HEK293 (cell line): ENCODE data around the gene TBC1D5.

Source experiments
- CTCF ChIA-PET: fragments of 350-600 bp; formaldehyde crosslinking; extraction: SDS; loops from one replicate; lab custom pipeline; 2021; ENCODE audit warnings: antibody characterized with exemption; lab: Yijun Ruan, JAX
- POLR2A ChIA-PET: fragments of 300-600 bp; formaldehyde crosslinking; extraction: SDS; loops from one replicate; lab custom pipeline; 2020; ENCODE audit warnings: antibody characterized with exemption, inconsistent platforms; lab: Yijun Ruan, JAX
- H3K27ac ChIP-seq: fragments of 200-500 bp; sonication (Bioruptor generic); 2 replicates; pipeline ENCODE4 v1.5.1; 2014; ENCODE audit warnings: low read depth, low read length, control low read depth, inconsistent platforms; ENCODE audit errors: extremely low read depth
- H3K36me3 ChIP-seq, 2 experiments: fragments of 200-500 bp in 1 of 2; sonication (Bioruptor generic) in 1 of 2; 1 replicate in 1 of 2; 2 replicates in 1 of 2; pipeline ENCODE4 v1.5.1; 2014 to 2017; ENCODE audit warnings: inconsistent platforms in 2 of 2, low read length in 2 of 2; ENCODE audit not compliant: control insufficient read depth in 2 of 2, insufficient read depth in 1 of 2
- H3K4me1 ChIP-seq: fragments of 200-500 bp; sonication (Bioruptor generic); 2 replicates; pipeline ENCODE4 v1.5.1; 2014; ENCODE audit warnings: mild to moderate bottlenecking, low read length, inconsistent platforms; ENCODE audit not compliant: control insufficient read depth, insufficient read depth
- H3K4me3 ChIP-seq: 2 replicates; pipeline ENCODE4 v1.5.1; 2011; ENCODE audit warnings: low read depth, mild to moderate bottlenecking, control low read depth, low read length, moderate library complexity
- H3K9me3 ChIP-seq: fragments of 200-500 bp; sonication (Bioruptor generic); 2 replicates; pipeline ENCODE4 v1.5.1; 2014; ENCODE audit warnings: low read depth, low read length, inconsistent platforms; ENCODE audit not compliant: control insufficient read depth, insufficient read depth
- FEZF1 ChIP-seq: fragments of 450-650 bp; formaldehyde crosslinking; IDR thresholded peaks from 2 replicates; pipeline ENCODE4 v1.5.1; 2016; ENCODE audit warnings: missing biosample characterization, missing genetic modification characterization
- GLI4 ChIP-seq: fragments of 450-650 bp; formaldehyde crosslinking; IDR thresholded peaks from 2 replicates; pipeline ENCODE4 v1.5.1; 2016; ENCODE audit warnings: missing biosample characterization, missing genetic modification characterization
- GLIS1 ChIP-seq: fragments of 450-650 bp; formaldehyde crosslinking; IDR thresholded peaks from 2 replicates; pipeline ENCODE4 v1.5.1; 2016; ENCODE audit warnings: missing biosample characterization, missing genetic modification characterization
- MEIS1 ChIP-seq: sonication (generic); formaldehyde crosslinking; IDR thresholded peaks from 2 replicates; pipeline ENCODE4 v1.8.1; 2022; ENCODE audit warnings: missing genetic modification reagents, mild to moderate bottlenecking, borderline replicate concordance
- REPIN1 ChIP-seq: fragments of 450-650 bp; formaldehyde crosslinking; IDR thresholded peaks from 2 replicates; pipeline ENCODE4 v1.5.1; 2017; ENCODE audit warnings: missing biosample characterization, missing genetic modification characterization, low read depth
- SCRT1 ChIP-seq: fragments of 450-650 bp; formaldehyde crosslinking; IDR thresholded peaks from 2 replicates; pipeline ENCODE4 v1.5.1; 2016; ENCODE audit warnings: missing biosample characterization, missing genetic modification characterization, borderline replicate concordance
- SETDB1 ChIP-seq: IDR thresholded peaks from one replicate; pipeline ENCODE4 v1.6.1; 2017; ENCODE audit warnings: mild to moderate bottlenecking, low read length, moderate library complexity, mixed read lengths; ENCODE audit not compliant: insufficient read length
- SP2 ChIP-seq: fragments of 450-650 bp; formaldehyde crosslinking; IDR thresholded peaks from 2 replicates; pipeline ENCODE4 v1.5.1; 2016; ENCODE audit warnings: missing biosample characterization, missing genetic modification characterization
- ZBTB1 ChIP-seq: fragments of 450-650 bp; formaldehyde crosslinking; IDR thresholded peaks from 2 replicates; pipeline ENCODE4 v1.5.1; 2016; ENCODE audit warnings: missing biosample characterization, missing genetic modification characterization
- ZBTB7A ChIP-seq: fragments of 450-650 bp; formaldehyde crosslinking; IDR thresholded peaks from 2 replicates; pipeline ENCODE4 v1.5.1; 2016; ENCODE audit warnings: low read depth, missing biosample characterization, missing genetic modification characterization
- ZFP41 ChIP-seq: fragments of 450-650 bp; formaldehyde crosslinking; IDR thresholded peaks from 2 replicates; pipeline ENCODE4 v1.5.1; 2016; ENCODE audit warnings: missing biosample characterization, missing genetic modification characterization, borderline replicate concordance
- ZIC2 ChIP-seq: fragments of 450-650 bp; formaldehyde crosslinking; IDR thresholded peaks from 2 replicates; pipeline ENCODE4 v1.5.1; 2016; ENCODE audit warnings: missing biosample characterization, missing genetic modification characterization
- ZNF112 ChIP-seq: fragments of 450-650 bp; formaldehyde crosslinking; IDR thresholded peaks from 2 replicates; pipeline ENCODE4 v1.5.0; 2017; ENCODE audit warnings: missing biosample characterization, missing genetic modification characterization
- ZNF121 ChIP-seq: fragments of 450-650 bp; formaldehyde crosslinking; IDR thresholded peaks from 2 replicates; pipeline ENCODE4 v1.5.1; 2016; ENCODE audit warnings: missing biosample characterization, missing genetic modification characterization
- ZNF16 ChIP-seq: fragments of 450-650 bp; formaldehyde crosslinking; IDR thresholded peaks from 2 replicates; pipeline ENCODE4 v1.5.1; 2016; ENCODE audit warnings: low read depth, missing biosample characterization, missing genetic modification characterization
- ZNF211 ChIP-seq: fragments of 450-650 bp; formaldehyde crosslinking; IDR thresholded peaks from 2 replicates; pipeline ENCODE4 v1.5.1; 2016; ENCODE audit warnings: low read depth, missing biosample characterization, missing genetic modification characterization
- ZNF239 ChIP-seq: fragments of 450-650 bp; formaldehyde crosslinking; IDR thresholded peaks from 2 replicates; pipeline ENCODE4 v1.5.1; 2016; ENCODE audit warnings: missing biosample characterization, missing genetic modification characterization
- ZNF24 ChIP-seq: fragments of 450-650 bp; formaldehyde crosslinking; IDR thresholded peaks from 2 replicates; pipeline ENCODE4 v1.5.1; 2016; ENCODE audit warnings: missing biosample characterization, missing genetic modification characterization
- ZNF26 ChIP-seq: fragments of 450-650 bp; formaldehyde crosslinking; IDR thresholded peaks from 2 replicates; pipeline ENCODE4 v1.5.1; 2016; ENCODE audit warnings: missing biosample characterization, missing genetic modification characterization
- ZNF266 ChIP-seq: fragments of 450-650 bp; formaldehyde crosslinking; IDR thresholded peaks from 2 replicates; pipeline ENCODE4 v1.5.1; 2016; ENCODE audit warnings: missing biosample characterization, missing genetic modification characterization, low read depth
- ZNF416 ChIP-seq: fragments of 450-650 bp; formaldehyde crosslinking; IDR thresholded peaks from 2 replicates; pipeline ENCODE4 v1.5.1; 2016; ENCODE audit warnings: missing biosample characterization, missing genetic modification characterization
- ZNF529 ChIP-seq: fragments of 450-650 bp; formaldehyde crosslinking; IDR thresholded peaks from 2 replicates; pipeline ENCODE4 v1.5.1; 2017; ENCODE audit warnings: missing genetic modification characterization, missing biosample characterization; ENCODE audit not compliant: insufficient replicate concordance
- ZNF610 ChIP-seq: fragments of 450-650 bp; formaldehyde crosslinking; IDR thresholded peaks from 2 replicates; pipeline ENCODE4 v1.5.1; 2016; ENCODE audit warnings: missing biosample characterization, missing genetic modification characterization, borderline replicate concordance
- ZNF654 ChIP-seq: fragments of 450-650 bp; formaldehyde crosslinking; IDR thresholded peaks from 2 replicates; pipeline ENCODE4 v1.5.1; 2016; ENCODE audit warnings: low read depth, missing biosample characterization, missing genetic modification characterization
- ZNF658 ChIP-seq: fragments of 450-650 bp; formaldehyde crosslinking; IDR thresholded peaks from 2 replicates; pipeline ENCODE4; 2016; ENCODE audit warnings: missing biosample characterization, missing genetic modification characterization
- ZNF660 ChIP-seq: fragments of 450-650 bp; IDR thresholded peaks from 2 replicates; pipeline ENCODE4 v1.5.1; 2018; ENCODE audit warnings: missing biosample characterization, mild to moderate bottlenecking, missing genetic modification characterization
- ZNF707 ChIP-seq: fragments of 450-650 bp; formaldehyde crosslinking; IDR thresholded peaks from 2 replicates; pipeline ENCODE4 v1.5.1; 2016; ENCODE audit warnings: missing biosample characterization, missing genetic modification characterization
- ZNF791 ChIP-seq: fragments of 450-650 bp; formaldehyde crosslinking; IDR thresholded peaks from 2 replicates; pipeline ENCODE4 v1.5.1; 2016; ENCODE audit warnings: missing biosample characterization, missing genetic modification characterization
- ZNF830 ChIP-seq: fragments of 450-650 bp; IDR thresholded peaks from 2 replicates; pipeline ENCODE4 v1.5.0; 2018; ENCODE audit warnings: missing biosample characterization, missing genetic modification characterization, low read depth, mild to moderate bottlenecking, moderate library complexity
- ZNF843 ChIP-seq: fragments of 450-650 bp; formaldehyde crosslinking; IDR thresholded peaks from 2 replicates; pipeline ENCODE4 v1.5.1; 2016; ENCODE audit warnings: missing biosample characterization, missing genetic modification characterization
- ZXDB ChIP-seq: fragments of 450-650 bp; formaldehyde crosslinking; IDR thresholded peaks from 2 replicates; pipeline ENCODE4 v1.5.1; 2016; ENCODE audit warnings: missing biosample characterization, missing genetic modification characterization
- TF ChIP-seq, protein P1 (sequence below): sonication (generic); formaldehyde crosslinking; IDR thresholded peaks from 2 replicates; pipeline ENCODE4 v1.8.1; 2022; ENCODE audit warnings: mild to moderate bottlenecking, moderate library complexity, missing genetic modification reagents

The TBC1D5 gene

DNA sequence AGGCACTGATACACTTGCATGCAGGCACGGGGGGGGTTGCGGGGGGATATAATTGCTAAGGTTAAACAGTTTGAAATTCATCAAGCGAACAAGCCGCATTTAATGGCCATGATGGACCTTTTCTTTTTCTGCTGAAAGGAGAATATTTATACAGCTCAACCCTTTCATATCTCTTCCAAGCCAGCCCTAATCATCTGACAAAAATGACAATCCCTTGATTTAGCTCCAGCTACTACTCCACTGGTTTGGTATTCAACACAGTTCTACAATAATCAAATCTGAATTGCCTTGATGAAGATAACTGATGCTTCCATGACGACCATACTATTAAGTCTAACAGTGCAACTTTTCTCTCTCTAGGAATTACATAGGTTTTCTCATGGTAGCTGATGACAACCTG, 482.7 kb downstream of the TBC1D5 start:
- TF ChIP-seq ZNF26 (no peak), ZBTB1 (tag by site-specific recombination) (no peak), GLIS1 (tag by site-specific recombination) (no peak), ZNF658 (no peak), ZNF266 (tag by site-specific recombination) (no peak), ZNF239 (tag by site-specific recombination) (no peak)
- TF ChIP-seq, all 188 proteins: peak for 0
- ChIA-PET POLR2A (no interaction called here), CTCF (interaction anchor here (0.7 to 1.5 kb wide), 6 partner anchors 18 to 658 kb away, joined by 3 to 10 read pairs (median 4); no protein-coding TSS in a partner anchor)

GRCh38 chr3:17258823-17259436, 483.5 kb downstream of the TBC1D5 start:
- ChIA-PET CTCF (interaction anchor here (0.6 to 3.1 kb wide), 11 partner anchors 11 to 658 kb away, joined by 3 to 20 read pairs (median 4); no protein-coding TSS in a partner anchor), POLR2A (no interaction called here)
- Histone ChIP-seq H3K4me3 (no peak overlapping the region), H3K9me3 (no peaks in the 10 kb centered on the region), H3K27ac (no peak overlapping the region), H3K36me3 (no peaks in the 10 kb centered on the region), H3K4me1 (no peaks in the 10 kb centered on the region)
- TF ChIP-seq ZNF24 (tag by site-specific recombination) (no peak), ZNF707 (tag by site-specific recombination) (no peak), ZNF529 (tag by site-specific recombination) (no peak), ZNF654 (tag by site-specific recombination) (peak; percentile 81), ZNF16 (tag by site-specific recombination) (no peak), ZNF830 (no peak), ZXDB (tag by site-specific recombination) (no peak), ZBTB7A (tag by site-specific recombination) (no peak), ZNF610 (tag by site-specific recombination) (no peak), MEIS1 (CRISPR knock-in tag) (no peak), SETDB1 (no peak), FEZF1 (tag by site-specific recombination) (no peak), ZNF121 (tag by site-specific recombination) (no peak), ZNF660 (tag by site-specific recombination) (peak; percentile 33; the same call in 1 of the 2 replicates), ZNF416 (tag by site-specific recombination) (no peak), GLI4 (tag by site-specific recombination) (no peak), ZFP41 (tag by site-specific recombination) (no peak)

More for the DNA sequence above, 482.7 kb downstream of the TBC1D5 start:
- no peaks in the 10 kb centered on the region for H3K36me3 ChIP-seq
- H3K9me3 ChIP-seq = no peaks in the 10 kb centered on the region
- H3K27ac ChIP-seq = no peak overlapping the region
- H3K4me3 ChIP-seq = no peak overlapping the region
- no peaks in the 10 kb centered on the region for H3K4me1 ChIP-seq

DNA sequence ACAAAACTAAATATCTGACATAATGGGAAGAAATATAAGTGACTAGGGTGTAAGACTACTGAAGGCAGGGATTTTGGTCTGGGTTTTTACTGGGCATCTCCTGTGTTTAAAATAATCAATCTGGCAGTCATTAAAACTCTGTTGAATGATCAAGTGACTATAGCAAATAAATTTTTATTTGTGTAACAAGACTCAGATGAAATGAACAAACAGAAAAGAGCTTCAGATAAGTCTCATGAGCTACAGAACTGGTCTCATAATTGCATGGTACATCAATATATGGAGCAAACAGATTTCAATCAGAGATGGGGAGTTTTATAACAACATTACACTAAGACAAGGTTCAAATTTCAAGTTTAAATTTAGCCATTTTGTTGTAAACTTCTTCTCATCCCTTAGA, 485.2 kb downstream of the TBC1D5 start:
- Histone ChIP-seq H3K27ac (no peak overlapping the region), H3K4me3 (no peak overlapping the region), H3K4me1 (no peaks in the 10 kb centered on the region), H3K36me3 (no peaks in the 10 kb centered on the region), H3K9me3 (no peaks in the 10 kb centered on the region)
- ChIA-PET CTCF (interaction anchor here (0.8 to 3.1 kb wide), 4 partner anchors 20 to 584 kb away, joined by 3 to 20 read pairs (median 8); no protein-coding TSS in a partner anchor), POLR2A (no interaction called here)
- TF ChIP-seq SP2 (tag by site-specific recombination) (no peak), ZNF791 (no peak), ZNF112 (tag by site-specific recombination) (no peak), ZNF211 (tag by site-specific recombination) (no peak), REPIN1 (tag by site-specific recombination) (no peak), ZNF843 (no peak), SCRT1 (tag by site-specific recombination) (no peak), ZIC2 (tag by site-specific recombination) (no peak)
- TF ChIP-seq, protein P1, sequence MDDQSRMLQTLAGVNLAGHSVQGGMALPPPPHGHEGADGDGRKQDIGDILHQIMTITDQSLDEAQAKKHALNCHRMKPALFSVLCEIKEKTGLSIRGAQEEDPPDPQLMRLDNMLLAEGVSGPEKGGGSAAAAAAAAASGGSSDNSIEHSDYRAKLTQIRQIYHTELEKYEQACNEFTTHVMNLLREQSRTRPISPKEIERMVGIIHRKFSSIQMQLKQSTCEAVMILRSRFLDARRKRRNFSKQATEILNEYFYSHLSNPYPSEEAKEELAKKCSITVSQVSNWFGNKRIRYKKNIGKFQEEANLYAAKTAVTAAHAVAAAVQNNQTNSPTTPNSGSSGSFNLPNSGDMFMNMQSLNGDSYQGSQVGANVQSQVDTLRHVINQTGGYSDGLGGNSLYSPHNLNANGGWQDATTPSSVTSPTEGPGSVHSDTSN (CRISPR knock-in tag) = no peak
